WERI-Rb-1 (cell line): ENCODE measurements around the gene EIF6.

Source experiments
- DNase-seq: peaks from one replicate; pipeline ENCODE4 v3.0.0-alpha.2; 2020
- H3K27ac ChIP-seq: fragments of 250-450 bp; sonication (Bioruptor Pico); 2 replicates; pipeline ENCODE4 v1.5.1; 2020; ENCODE audit warnings: mild to moderate bottlenecking, moderate library complexity
- H3K27me3 ChIP-seq: fragments of 250-450 bp; sonication (Bioruptor Pico); 2 replicates; pipeline ENCODE4 v1.5.1; 2021; ENCODE audit warnings: mild to moderate bottlenecking, low read depth, moderate library complexity; ENCODE audit not compliant: insufficient read depth, severe bottlenecking
- H3K36me3 ChIP-seq: fragments of 250-450 bp; sonication (Bioruptor Pico); 2 replicates; pipeline ENCODE4 v1.5.1; 2020; ENCODE audit warnings: mild to moderate bottlenecking, moderate library complexity
- H3K4me3 ChIP-seq: 2 replicates; pipeline ENCODE4 v1.5.1; 2011; ENCODE audit warnings: low read depth, mild to moderate bottlenecking, control low read depth, low read length
- H3K9me3 ChIP-seq: fragments of 250-450 bp; sonication (Bioruptor Pico); 2 replicates; pipeline ENCODE4 v1.5.1; 2021; ENCODE audit warnings: mild to moderate bottlenecking, moderate library complexity; ENCODE audit not compliant: severe bottlenecking
- CTCF ChIP-seq: IDR thresholded peaks from 2 replicates; pipeline ENCODE4 v1.5.1; 2011; ENCODE audit warnings: low read depth, mild to moderate bottlenecking, control low read depth, inconsistent platforms, low read length

The EIF6 gene

GRCh38 chr20:35285806-35286076 is 1.2 kb upstream of the EIF6 start:
- DNase-seq: no peak
- Histone ChIP-seq H3K36me3 (peaks cover 27% of the 10 kb centered on the region), H3K9me3 (no peaks in the 10 kb centered on the region), H3K27me3 (no peaks in the 10 kb centered on the region), H3K4me3 (no peak overlapping the region), H3K27ac (no peak overlapping the region)
- TF ChIP-seq CTCF: no peak

- Histone ChIP-seq H3K4me3 (peak overlapping the region; percentile 83), H3K27ac (peak overlapping the region; percentile 71), H3K36me3 (peaks cover 32% of the 10 kb centered on the region), H3K27me3 (no peaks in the 10 kb centered on the region), H3K9me3 (no peaks in the 10 kb centered on the region)
- DNase-seq: no peak
- no peak for TF ChIP-seq CTCF
These were observed 627 bp upstream of the EIF6 start for GRCh38 chr20:35284992-35285805.

GRCh38 chr20:35283441-35284266 is 918 bp downstream of the EIF6 start:
- Histone ChIP-seq H3K27ac (peak overlapping the region; percentile 71), H3K4me3 (peak overlapping the region; percentile 83), H3K9me3 (no peaks in the 10 kb centered on the region), H3K36me3 (peaks cover 48% of the 10 kb centered on the region), H3K27me3 (no peaks in the 10 kb centered on the region)
- peak; percentile 50 for DNase-seq
- TF ChIP-seq CTCF: no peak

- TF ChIP-seq CTCF: no peak
- no peaks in the 10 kb centered on the region for H3K9me3 ChIP-seq
- H3K27ac ChIP-seq: no peak overlapping the region
- peaks cover 52% of the 10 kb centered on the region for H3K36me3 ChIP-seq
- DNase-seq: no peak
- no peak overlapping the region for H3K4me3 ChIP-seq
- H3K27me3 ChIP-seq: no peaks in the 10 kb centered on the region
These were observed 3.0 kb downstream of the EIF6 start for GRCh38 chr20:35281506-35282101.

- DNase-seq: no peak
- TF ChIP-seq CTCF: no peak
- H3K36me3 ChIP-seq: peaks cover 61% of the 10 kb centered on the region
- H3K4me3 ChIP-seq: no peak overlapping the region
- H3K27ac ChIP-seq: no peak overlapping the region
- H3K9me3 ChIP-seq: no peaks in the 10 kb centered on the region
- H3K27me3 ChIP-seq: no peaks in the 10 kb centered on the region
These were observed 4.0 kb downstream of the EIF6 start for GRCh38 chr20:35280523-35280922.
